OCI-LY1 (cell line): ENCODE measurements around the gene TFB2M.

ENCODE experiments used
- H2AFZ ChIP-seq: fragments of 200-600 bp; sonication (generic), shearing (Covaris generic); 2 replicates; pipeline ENCODE4 v1.6.0; 2014; ENCODE audit warnings: antibody characterized with exemption, mild to moderate bottlenecking, low read length
- H3F3A ChIP-seq: fragments of 200-600 bp; sonication (generic), shearing (Covaris generic); 2 replicates; pipeline ENCODE4 v1.6.0; 2014; ENCODE audit warnings: mild to moderate bottlenecking, antibody characterized with exemption, low read length, moderate library complexity; ENCODE audit not compliant: insufficient read depth
- H3K27ac ChIP-seq: fragments of 200-600 bp; sonication (generic); 2 replicates; pipeline ENCODE4 v1.5.1; 2014; ENCODE audit warnings: low read length, mixed run types, mild to moderate bottlenecking, low read depth; ENCODE audit not compliant: poor library complexity, severe bottlenecking
- H3K27me3 ChIP-seq: fragments of 200-600 bp; sonication (generic); 2 replicates; pipeline ENCODE4 v1.6.0; 2014; ENCODE audit warnings: antibody characterized with exemption, mild to moderate bottlenecking, low read length, moderate library complexity; ENCODE audit not compliant: insufficient read depth
- H3K36me3 ChIP-seq: fragments of 200-600 bp; sonication (generic); 2 replicates; pipeline ENCODE4 v1.6.1; 2014; ENCODE audit warnings: mild to moderate bottlenecking, antibody characterized with exemption, low read length, moderate library complexity, mixed read lengths; ENCODE audit not compliant: insufficient read depth
- H3K4me1 ChIP-seq: fragments of 200-600 bp; sonication (generic); 2 replicates; pipeline ENCODE4 v1.5.1; 2014; ENCODE audit warnings: mild to moderate bottlenecking, low read length, moderate library complexity; ENCODE audit not compliant: insufficient read depth, severe bottlenecking
- H3K4me2 ChIP-seq: fragments of 200-600 bp; sonication (generic), shearing (Covaris generic); 2 replicates; pipeline ENCODE4 v1.6.1; 2014; ENCODE audit warnings: low read length
- H3K4me3 ChIP-seq: fragments of 200-600 bp; sonication (generic); 2 replicates; pipeline ENCODE4 v1.5.1; 2014; ENCODE audit warnings: low read length, low read depth, mild to moderate bottlenecking, mixed read lengths; ENCODE audit not compliant: poor library complexity, severe bottlenecking
- H3K79me2 ChIP-seq: fragments of 200-600 bp; shearing (Covaris generic); 2 replicates; pipeline ENCODE4 v1.6.1; 2016; ENCODE audit warnings: mixed run types, low read length, mixed read lengths; ENCODE audit not compliant: insufficient read depth
- H3K9ac ChIP-seq: fragments of 200-600 bp; sonication (generic), shearing (Covaris generic); 2 replicates; pipeline ENCODE4 v1.6.1; 2014; ENCODE audit warnings: mild to moderate bottlenecking, low read length, mixed read lengths
- H3K9me2 ChIP-seq: fragments of 200-600 bp; sonication (generic), shearing (Covaris generic); 2 replicates; pipeline ENCODE4 v1.6.1; 2014; ENCODE audit warnings: low read depth, mild to moderate bottlenecking, low read length, mixed read lengths
- H3K9me3 ChIP-seq: fragments of 200-600 bp; shearing (Covaris generic); 2 replicates; pipeline ENCODE4 v1.6.1; 2014; ENCODE audit warnings: low read length, mixed read lengths
- H4K20me1 ChIP-seq: fragments of 200-600 bp; sonication (generic), shearing (Covaris generic); 2 replicates; pipeline ENCODE4 v1.6.0; 2016; ENCODE audit warnings: mild to moderate bottlenecking, low read length; ENCODE audit not compliant: insufficient read depth
- EZH2 ChIP-seq: fragments of 200-600 bp; sonication (generic), shearing (Covaris generic); IDR thresholded peaks from 2 replicates; pipeline ENCODE4 v1.8.0; 2017; ENCODE audit warnings: borderline replicate concordance, mixed run types, mild to moderate bottlenecking, antibody characterized with exemption, low read length, moderate library complexity, mixed read lengths
- TF ChIP-seq, protein P1 (sequence below): fragments of 200-600 bp; sonication (generic), shearing (Covaris generic); IDR thresholded peaks from 2 replicates; pipeline ENCODE4 v1.5.1; 2017; ENCODE audit warnings: mild to moderate bottlenecking, antibody characterized with exemption, low read length, moderate library complexity, mixed read lengths

Gene TFB2M

DNA sequence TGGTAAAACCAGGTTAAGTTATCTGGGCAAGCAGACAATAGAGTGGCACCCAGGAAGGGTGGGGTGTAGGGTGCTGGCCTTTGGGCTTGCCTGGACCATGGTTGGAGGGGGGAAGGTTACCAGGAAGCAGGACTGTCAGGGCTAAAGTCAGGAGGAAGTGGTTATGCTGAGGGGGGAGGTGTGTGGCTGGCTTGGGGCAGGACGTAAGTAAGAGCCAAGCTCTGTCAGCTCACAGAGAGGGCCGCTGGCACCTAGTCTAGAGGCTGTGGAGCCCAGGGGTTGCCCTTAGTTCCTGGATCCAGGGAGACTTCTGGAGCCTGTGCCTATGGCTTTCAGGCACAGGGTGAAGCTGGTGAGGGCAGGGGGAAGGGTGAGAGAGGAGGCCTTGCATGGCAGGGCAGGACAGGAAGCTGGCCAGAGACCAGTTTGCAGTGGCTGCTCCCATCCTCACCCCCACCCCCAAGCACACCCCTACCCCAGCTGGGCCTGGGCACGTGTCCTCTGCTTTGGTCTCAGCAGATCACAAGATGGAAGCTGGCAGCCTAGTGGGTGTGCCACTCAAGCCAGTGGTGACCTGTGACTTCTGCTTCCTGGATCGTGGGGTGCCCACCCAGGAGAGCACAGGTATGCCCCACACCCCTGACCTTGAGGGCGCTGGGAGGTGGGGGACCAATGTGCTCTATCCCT is 38.5 kb downstream of the TFB2M start:
- H4K20me1 ChIP-seq, result no peaks in the 10 kb centered on the region
- no peaks in the 10 kb centered on the region; the same call in 1 of the 2 replicates for H3K36me3 ChIP-seq
- H3K79me2 ChIP-seq, result no peaks in the 10 kb centered on the region
- H3K9ac ChIP-seq, result no peak overlapping the region
- no peak for TF ChIP-seq EZH2
- TF ChIP-seq, protein P1, sequence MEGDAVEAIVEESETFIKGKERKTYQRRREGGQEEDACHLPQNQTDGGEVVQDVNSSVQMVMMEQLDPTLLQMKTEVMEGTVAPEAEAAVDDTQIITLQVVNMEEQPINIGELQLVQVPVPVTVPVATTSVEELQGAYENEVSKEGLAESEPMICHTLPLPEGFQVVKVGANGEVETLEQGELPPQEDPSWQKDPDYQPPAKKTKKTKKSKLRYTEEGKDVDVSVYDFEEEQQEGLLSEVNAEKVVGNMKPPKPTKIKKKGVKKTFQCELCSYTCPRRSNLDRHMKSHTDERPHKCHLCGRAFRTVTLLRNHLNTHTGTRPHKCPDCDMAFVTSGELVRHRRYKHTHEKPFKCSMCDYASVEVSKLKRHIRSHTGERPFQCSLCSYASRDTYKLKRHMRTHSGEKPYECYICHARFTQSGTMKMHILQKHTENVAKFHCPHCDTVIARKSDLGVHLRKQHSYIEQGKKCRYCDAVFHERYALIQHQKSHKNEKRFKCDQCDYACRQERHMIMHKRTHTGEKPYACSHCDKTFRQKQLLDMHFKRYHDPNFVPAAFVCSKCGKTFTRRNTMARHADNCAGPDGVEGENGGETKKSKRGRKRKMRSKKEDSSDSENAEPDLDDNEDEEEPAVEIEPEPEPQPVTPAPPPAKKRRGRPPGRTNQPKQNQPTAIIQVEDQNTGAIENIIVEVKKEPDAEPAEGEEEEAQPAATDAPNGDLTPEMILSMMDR, result no peak
- H3K4me2 ChIP-seq, result no peak overlapping the region; the same call in 1 of the 2 replicates
- no peak overlapping the region for H2AFZ ChIP-seq
- no peaks in the 10 kb centered on the region for H3F3A ChIP-seq
- no peaks in the 10 kb centered on the region for H3K9me2 ChIP-seq
- peaks cover 7% of the 10 kb centered on the region; the same call in 1 of the 2 replicates for H3K27me3 ChIP-seq
- no peak overlapping the region for H3K27ac ChIP-seq
- peaks cover 11% of the 10 kb centered on the region for H3K4me1 ChIP-seq
- no peak overlapping the region for H3K4me3 ChIP-seq
- peaks cover 9% of the 10 kb centered on the region; the same call in 1 of the 2 replicates for H3K9me3 ChIP-seq

DNA sequence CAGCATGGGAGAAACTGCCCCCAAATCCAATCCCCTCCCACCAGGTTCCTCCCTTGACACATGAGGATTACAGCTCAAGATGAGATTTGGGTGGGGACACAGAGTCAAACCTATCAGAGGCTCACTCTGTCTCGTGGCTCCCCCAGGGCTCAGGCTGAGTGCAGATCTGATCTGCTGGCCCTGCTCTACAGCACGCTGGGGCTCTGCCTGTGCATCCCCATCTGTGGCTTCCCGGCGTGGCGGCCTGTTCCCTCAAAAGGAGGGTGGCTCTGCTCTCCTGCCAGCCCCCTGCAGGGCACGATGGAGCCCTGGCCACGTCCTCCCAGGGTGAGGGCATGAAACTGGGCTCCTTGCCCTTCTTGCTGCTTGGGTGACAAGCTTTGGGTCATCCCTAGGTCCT is 39.1 kb downstream of the TFB2M start:
- H3K36me3 ChIP-seq, result no peaks in the 10 kb centered on the region; the same call in 1 of the 2 replicates
- no peak overlapping the region for H3K9ac ChIP-seq
- TF ChIP-seq, protein P1, result no peak
- TF ChIP-seq EZH2, result no peak
- H3K4me2 ChIP-seq, result no peak overlapping the region
- no peak overlapping the region for H2AFZ ChIP-seq
- H3K9me3 ChIP-seq, result peaks cover 9% of the 10 kb centered on the region; the same call in 1 of the 2 replicates
- H3F3A ChIP-seq, result no peaks in the 10 kb centered on the region
- H3K27me3 ChIP-seq, result peaks cover 7% of the 10 kb centered on the region; the same call in 1 of the 2 replicates
- no peaks in the 10 kb centered on the region for H3K79me2 ChIP-seq
- no peaks in the 10 kb centered on the region for H4K20me1 ChIP-seq
- H3K27ac ChIP-seq, result no peak overlapping the region
- H3K9me2 ChIP-seq, result no peaks in the 10 kb centered on the region
- peaks cover 11% of the 10 kb centered on the region for H3K4me1 ChIP-seq
- no peak overlapping the region for H3K4me3 ChIP-seq

DNA sequence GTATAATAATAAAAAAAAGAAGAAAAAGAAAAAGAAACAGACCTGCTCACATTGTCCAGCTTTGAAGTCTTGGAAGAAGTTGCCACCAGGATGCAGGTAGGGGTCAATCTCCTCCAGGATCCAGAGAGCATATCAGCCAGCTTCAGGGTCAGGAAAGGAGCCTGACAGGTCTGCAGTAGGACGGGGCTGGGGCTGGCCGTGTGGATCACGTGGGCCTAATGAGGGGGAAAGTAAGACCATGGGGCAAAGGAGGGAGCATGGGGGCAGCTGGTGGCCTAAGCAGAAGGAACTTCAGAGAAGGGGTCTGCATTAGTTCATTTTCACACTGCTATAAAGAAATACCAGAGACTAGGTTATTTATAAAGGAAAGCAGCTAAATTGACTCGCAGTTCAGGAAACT is 39.7 kb downstream of the TFB2M start:
- Histone ChIP-seq H3K79me2 (no peaks in the 10 kb centered on the region), H3K4me1 (peaks cover 11% of the 10 kb centered on the region), H3K9me3 (peaks cover 9% of the 10 kb centered on the region; the same call in 1 of the 2 replicates), H3K9ac (no peak overlapping the region), H3K27ac (no peak overlapping the region), H3K27me3 (peaks cover 7% of the 10 kb centered on the region; the same call in 1 of the 2 replicates), H4K20me1 (no peaks in the 10 kb centered on the region), H2AFZ (no peak overlapping the region), H3K4me2 (no peak overlapping the region), H3K4me3 (no peak overlapping the region), H3K9me2 (no peaks in the 10 kb centered on the region), H3K36me3 (no peaks in the 10 kb centered on the region; the same call in 1 of the 2 replicates), H3F3A (no peaks in the 10 kb centered on the region)
- no peak for TF ChIP-seq EZH2
- TF ChIP-seq, protein P1, result no peak
